GM18870 (cell line): Measurements from ENCODE around the gene CDC42BPB.
"Not testable (repeated sequence)": the region's sequence is repeated elsewhere in the genome, so short reads cannot be mapped to it uniquely, and the experiment has no call there.

Source experiments
- ATAC-seq: cut with Tn5 transposase; IDR thresholded peaks from one replicate; pipeline ENCODE4 v1.9.1; 2021; ENCODE audit warnings: moderate library complexity; ENCODE audit not compliant: unreplicated experiment

The CDC42BPB gene

DNA sequence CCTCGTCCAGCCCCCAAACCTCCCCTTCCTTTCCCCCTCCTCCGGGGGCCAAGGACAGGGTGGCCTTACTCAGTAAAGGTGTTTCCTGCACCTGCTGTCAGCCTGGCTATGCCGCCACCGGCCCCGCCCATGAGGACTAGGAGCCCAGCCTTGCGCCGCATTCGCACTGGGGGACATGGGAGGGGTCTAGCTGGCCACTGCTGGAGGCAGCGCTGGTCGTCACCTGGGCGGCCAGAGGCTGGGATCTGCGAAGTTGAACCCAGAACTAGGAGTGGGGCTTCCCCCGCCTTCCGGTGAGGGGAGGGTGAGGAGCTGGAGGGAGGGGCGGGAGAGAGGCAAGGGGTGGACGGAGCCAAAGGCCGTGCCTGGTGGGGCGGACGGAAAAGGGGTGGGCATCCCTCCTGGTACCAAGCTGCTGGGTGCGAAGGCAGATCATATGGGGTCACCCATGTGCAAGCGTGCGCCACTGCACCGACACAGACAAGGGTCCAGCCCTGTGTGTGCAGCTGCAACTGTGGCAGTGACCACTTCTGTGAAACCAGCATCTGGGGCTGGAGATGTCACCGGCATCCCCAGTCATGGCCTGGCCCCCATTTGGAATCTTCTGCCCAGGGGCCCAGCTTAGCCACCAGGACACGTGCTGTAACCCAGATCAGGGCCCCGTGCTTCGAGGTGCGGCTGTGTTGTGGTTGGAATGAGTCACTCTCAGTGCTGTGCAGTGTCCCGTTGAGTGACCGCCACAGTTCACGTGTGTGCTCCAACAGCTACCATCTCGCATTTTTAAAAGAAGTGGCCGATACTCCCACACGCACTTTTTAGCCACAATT is 126.4 kb downstream of the CDC42BPB start:
- no peak for ATAC-seq

DNA sequence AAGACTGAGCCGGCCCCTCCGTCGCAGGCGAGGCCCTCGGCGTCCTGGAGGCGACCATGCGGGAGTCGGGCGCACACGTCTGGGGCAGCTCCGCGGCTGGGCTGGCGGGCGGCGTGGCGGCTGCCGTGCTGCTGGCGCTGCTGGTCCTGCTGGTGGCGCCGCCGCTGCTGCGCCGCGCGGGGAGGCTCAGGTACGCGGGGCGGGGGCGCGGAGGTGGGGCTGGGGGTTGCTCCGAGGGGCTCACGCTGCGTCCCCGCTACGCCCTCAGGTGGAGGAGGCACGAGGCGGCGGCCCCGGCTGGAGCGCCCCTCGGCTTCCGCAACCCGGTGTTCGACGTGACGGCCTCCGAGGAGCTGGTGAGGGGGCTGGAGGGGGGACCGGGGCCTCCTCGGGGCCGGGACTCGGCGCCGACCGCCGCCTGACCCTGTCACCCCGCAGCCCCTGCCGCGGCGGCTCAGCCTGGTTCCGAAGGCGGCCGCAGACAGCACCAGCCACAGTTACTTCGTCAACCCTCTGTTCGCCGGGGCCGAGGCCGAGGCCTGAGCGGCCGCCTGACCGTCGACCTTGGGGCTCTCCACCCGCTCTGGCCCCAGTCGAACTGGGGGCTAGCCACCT is 127.1 kb downstream of the CDC42BPB start:
- ATAC-seq = no peak

DNA sequence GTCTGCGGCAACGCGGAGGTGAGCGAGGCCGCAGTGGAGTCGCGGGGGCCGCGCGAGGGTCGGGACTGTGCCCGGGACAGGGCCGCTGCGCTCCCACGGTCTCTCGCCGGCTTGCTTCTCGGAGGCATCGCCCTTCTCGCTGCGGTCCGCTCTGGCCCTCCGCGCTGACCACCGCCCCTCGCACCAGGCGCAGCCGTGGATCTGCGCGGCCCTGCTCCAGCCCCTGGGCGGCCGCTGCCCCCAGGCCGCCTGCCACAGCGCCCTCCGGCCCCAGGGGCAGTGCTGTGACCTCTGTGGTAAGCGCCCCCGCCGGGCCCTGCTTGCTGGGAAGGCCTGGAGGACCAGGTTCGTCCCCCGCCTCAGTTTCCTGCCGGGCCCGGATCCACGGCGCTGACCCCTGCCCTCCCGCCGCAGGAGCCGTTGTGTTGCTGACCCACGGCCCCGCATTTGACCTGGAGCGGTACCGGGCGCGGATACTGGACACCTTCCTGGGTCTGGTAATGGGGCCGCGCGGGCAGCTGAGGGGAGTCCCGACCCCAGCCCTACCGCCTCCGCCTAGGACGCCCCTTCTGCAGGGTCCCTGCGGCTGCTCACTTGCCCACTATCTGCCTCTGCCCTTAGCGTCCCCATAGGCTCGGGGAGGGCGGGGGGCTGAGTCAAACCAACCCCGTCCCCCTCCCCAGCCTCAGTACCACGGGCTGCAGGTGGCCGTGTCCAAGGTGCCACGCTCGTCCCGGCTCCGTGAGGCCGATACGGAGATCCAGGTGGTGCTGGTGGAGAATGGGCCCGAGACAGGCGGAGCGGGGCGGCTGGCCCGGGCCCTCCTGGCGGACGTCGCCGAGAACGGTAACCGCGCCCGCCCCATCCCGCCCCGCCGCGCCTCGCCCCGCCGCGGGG is 127.9 kb downstream of the CDC42BPB start:
- ATAC-seq = no peak

DNA sequence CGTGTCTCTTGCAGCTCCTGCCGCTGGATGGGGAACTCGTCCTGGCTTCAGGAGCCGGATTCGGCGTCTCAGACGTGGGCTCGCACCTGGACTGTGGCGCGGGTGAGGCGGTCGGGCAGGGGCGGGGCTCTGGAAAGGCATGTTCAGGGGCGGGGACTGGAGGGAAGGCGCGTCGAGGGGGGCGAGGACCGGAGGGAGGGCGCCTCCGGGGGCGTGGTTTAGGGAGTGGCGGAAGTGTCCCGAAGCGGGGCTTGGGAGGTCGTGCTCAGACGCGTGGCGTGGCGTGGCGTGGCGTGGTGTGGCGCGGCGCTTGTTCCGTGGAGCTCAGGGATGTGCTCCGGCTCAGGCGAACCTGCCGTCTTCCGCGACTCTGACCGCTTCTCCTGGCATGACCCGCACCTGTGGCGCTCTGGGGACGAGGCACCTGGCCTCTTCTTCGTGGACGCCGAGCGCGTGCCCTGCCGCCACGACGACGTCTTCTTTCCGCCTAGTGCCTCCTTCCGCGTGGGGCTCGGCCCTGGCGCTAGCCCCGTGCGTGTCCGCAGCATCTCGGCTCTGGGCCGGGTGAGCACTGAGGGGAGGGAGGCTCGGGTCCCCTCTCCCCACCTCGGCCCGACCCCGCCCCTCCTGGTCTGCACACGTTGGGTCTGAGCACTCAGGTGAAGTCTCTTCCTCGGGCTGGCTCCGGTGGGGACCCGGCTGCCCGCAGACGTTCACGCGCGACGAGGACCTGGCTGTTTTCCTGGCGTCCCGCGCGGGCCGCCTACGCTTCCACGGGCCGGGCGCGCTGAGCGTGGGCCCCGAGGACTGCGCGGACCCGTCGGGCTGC is 128.7 kb downstream of the CDC42BPB start:
- no peak for ATAC-seq

DNA sequence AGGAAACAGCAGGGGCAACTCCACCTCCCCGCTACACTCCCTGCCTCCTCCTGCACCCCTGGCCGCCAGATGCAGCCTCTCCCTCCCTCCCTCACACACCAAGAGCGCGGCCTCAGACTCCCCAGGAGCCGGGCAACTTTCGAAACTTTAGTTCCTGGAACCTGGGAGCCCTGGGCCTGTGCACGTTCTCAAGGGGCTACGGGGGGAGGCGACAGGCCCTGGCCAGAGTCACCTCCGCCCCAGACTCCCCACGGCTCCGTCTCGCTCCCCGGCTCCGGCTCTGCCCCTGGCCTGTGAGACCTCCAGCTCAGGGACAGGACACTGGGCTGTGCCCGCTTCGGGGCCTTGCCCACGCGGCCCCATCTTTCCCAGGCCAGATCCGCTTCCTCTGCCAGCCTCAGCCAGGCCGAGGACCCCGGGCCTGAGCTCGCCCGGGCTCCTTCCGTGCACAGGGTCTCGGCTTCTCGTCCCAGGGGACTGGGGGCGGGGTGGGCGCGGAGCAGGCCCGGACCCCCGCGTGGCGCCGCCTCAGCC is 129.4 kb downstream of the CDC42BPB start:
- no peak for ATAC-seq

DNA sequence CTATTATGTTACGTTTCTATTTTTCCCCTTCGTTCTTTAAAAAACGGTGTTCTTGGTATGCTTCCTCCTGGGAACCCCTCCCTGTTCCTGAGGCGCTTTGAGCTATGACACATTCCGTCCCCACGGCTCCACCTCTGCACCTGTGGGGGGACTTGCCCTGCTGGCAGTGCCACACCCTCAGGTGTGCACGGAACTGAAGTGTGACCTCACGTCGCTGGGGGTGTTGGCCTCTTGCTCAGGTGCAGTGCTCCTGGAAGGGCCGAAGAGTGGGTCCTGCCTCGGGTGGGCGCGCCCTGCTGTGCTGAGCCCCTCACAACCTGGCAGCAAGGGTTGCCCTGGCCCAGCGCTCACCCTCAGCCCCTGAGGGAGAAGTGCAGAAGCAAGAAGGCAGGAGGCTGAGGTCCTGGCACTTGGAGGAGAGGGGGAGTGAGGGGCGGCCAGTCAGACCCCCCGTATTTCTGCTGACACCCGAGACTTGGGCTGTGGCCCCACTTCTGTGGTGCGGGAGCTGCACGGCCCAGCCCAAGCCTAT is 129.9 kb downstream of the CDC42BPB start:
- ATAC-seq = no peak

DNA sequence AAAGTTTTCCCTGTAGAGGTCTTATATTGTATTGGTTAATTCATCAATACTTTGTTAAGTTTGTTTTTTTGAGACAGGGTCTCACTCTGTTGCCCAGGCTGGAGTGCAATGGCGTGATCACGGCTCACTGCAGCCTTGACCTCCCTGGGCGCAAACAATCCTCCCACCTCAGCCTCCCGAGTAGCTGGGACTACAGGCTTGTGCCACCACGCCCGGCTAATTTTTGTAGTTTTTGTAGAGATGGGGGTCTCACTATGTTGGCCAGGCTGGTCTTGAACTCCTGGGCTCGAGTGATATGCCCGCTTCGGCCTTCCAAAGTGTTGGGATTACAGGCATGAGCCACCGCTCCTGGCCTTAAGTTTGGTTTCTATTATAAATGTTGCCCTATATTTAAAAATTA is 130.5 kb downstream of the CDC42BPB start:
- ATAC-seq = not testable (repeated sequence)

DNA sequence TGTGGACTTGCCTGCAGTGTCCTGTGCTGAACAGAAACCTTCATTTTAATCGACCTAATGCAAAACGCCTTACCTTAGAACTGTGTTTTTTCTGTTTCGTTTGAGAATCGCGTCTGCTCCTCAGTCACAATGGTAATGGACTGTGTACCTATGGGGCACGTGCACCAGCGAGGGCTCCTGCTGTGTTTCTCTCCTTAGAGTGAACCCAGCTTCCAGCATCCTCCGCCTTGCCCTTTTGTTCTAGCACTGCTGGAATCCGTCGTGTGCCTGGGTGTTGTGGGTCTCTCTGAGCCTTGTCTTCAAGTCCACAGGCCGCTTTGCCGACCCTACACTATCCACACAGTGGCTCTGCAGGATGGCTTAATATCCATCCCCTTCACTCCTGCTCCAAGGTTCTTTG is 131.2 kb downstream of the CDC42BPB start:
- no peak for ATAC-seq

DNA sequence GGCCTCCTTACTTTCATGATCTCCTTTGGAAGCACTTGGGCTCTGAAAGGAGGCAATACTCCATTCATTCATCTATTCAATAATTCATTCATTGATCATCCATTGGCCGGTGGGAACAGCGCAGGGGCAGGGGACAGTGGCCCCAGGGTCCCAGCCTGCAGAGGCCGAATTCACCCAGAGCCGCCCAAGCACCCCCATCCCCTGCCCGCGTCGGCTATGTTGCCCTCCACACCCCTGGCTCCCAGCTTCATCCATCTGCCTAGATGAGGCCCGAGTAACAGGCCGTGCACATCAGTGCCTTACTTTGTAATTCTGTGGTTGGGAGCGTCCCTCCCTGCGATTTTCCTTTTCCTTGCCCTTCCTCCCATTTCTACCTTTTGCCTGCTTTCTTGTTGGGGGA is 131.7 kb downstream of the CDC42BPB start:
- ATAC-seq = no peak

DNA sequence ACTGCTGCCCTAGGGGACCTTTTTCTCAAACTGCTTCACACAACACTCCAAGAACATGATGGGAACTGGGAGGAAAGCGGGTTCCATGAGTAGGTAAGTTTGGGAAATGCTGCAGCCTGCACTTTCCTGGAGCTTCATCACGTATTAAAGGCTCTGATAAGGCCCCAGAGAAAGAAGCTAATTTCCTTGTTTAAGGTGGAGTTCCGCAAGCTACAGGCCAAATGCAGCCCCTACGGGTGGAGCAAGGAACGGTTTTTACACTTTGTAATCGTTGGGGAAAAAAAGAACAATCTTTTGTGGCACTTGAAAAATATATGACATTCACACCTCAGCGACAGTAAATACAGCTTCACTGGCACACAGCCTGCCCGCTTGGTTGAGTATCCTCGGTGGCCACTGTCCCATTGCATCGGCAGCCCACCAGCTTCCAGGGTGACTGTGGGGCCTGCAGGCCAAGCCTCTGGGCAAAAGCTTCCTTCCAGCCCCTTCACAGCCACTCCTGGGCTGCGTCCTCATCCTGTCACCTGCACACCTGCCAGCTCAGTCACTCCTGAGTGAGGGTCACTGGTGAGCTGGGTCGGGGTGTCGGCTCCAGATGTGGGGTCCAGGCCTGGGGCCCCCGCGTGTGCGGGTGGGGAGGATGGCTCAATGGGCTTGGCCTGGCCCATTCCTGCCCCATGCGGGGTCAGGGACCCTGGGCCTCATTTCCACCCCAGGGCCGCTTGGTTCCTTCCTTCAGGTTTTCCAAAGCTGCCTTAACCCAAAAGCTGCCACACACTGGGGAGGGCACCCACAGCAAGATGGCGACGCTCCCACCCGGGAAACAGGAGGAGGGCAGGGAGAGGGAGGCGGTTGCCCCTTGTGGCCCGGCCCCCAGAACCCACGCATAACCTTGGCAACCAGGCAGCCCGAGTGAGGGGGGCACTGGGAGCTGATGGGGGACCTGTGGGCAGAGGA is 132.4 kb downstream of the CDC42BPB start:
- ATAC-seq = no peak

DNA sequence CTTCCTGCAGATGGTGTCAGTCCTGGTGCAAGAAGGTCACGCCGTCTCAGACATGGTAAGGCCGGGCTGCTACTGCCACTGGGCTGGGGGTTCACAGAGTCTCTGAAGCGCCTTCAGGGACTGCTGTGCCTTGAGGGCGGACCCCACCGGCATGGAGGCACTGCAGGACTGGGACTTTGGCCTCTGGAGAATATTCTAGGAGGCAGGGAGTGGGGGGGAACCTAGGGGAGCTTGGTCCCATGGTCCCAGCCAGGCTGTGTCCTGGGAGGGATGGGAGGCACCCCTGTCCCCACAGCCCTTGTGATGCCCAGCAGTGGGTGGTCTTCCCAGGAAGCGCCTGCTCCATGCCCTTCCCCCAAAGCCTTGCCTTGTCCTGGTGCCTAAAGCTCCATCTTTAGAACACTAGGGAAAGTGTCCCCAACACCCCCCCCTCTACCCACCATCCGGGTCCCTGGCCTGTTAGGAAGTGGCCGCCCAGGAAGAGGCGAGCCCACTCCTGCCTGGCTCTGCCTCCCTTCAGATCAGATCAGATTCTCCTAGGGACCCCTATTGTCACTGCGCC is 133.3 kb downstream of the CDC42BPB start:
- ATAC-seq = no peak

DNA sequence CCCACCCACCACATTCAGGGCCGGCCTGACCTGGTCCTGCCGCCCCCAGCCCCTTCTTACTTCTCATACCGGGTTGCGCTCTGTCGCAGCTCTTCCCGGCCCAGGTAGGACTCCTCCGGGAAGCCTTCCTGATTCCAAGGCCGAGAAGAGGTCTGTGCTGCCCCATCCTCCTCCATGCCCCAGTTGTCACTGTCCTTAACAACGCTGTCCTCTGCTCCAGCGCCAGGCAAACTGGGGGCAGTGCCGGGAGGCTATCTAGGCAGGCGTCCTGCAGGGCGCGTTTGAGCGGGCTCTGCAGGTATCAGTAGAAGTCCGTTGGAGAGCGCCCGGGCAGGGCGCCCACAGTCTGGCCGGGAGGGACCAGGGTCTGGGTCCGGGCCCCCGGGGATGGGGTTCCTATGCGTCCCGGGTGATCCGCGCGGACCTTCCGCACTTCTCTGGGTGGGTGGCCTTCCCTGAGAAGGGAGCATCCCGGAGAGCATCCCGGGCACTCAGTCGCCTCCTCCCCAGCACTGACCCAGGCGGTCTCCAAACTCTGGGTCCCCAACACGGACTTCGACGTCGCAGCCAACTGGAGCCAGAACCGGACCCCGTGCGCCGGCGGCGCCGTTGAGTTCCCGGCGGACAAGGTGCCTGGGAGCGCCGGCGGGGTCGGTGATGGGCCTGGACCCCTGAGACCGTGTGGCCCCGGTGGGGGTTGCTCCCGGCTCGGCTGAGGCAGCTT is 134.0 kb downstream of the CDC42BPB start:
- no peak for ATAC-seq

DNA sequence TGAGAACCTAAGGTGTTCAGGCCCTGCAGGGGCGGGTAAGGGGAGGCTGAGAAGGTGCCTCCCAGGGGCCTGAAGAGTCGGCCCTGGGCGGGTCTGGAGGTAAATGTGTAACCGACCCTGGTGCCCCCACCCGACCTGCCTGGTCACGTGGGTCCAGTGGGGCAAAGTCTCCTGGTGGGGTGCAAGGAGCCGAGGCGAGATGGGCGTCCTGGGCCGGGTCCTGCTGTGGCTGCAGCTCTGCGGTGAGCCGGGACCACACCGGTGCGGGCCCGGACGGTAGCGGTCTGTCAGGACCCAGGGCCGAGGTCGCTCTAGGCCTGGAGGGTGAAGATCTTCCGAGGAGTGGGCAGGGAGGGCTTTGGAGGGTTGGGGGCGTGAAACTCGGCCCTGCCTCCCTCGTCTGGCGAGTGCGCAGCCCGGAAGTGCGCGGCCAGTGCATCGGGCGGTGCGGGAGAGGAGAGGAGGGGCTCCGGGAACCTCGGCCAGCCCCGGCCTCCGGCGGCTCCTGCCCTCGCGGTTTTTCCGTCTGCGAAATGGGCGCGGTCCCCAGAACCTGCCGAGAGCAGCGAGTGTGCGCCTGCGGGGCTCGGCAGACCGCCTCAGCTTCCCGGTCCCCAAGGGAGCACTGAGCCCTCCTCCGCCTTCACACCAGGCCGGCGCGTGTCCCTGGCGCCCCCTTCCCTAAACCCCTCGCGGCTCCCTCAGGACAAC is 134.7 kb downstream of the CDC42BPB start, which contains the start of gene AMN:
TSS of gene AMN (plus strand) at position 174 of the 711 bp plus-strand sequence. CDS start at position 200, 26 bp downstream.
- ATAC-seq = no peak

DNA sequence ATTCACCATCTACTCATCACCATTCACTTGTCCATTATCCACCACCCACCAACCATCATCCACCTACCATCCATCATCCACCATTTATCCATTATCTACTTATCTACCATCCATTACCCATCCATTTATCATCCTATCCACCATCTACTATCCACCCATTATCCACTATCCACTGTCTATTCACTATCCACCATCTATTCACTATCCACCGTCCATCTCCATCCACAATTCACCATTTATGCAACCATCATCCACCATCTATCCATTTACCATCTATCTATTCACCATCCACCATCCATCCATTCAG is 136.4 kb downstream of the CDC42BPB start:
- no peak for ATAC-seq

DNA sequence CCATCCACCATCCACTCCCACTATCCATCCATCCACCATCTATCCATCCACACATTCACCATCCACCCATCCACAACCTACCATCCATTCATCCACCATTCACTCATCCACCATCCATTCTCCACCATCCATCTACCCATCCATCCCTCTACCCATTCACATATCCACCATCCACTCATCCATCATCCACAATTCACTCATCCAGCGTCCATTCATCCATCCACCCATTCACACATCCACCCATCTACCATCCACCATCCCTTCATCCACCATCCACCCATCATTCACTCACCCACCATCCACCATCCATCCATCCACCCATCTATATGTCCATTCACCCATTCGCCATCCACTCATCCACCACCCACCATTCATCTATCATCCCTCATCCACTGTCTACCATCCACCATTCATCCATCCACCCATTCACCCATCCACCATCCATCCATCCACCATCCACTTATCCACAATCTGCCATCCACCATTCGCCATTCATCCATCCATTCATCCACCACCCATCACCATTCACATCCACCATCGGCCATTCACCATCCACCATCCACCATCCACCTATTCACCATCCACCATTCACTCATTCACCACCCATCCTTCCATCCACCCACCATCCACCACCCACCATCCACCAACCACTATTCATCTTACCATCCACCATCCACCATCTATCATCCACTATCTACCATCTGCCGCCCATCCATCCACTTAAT is 136.9 kb downstream of the CDC42BPB start:
- no peak for ATAC-seq

DNA sequence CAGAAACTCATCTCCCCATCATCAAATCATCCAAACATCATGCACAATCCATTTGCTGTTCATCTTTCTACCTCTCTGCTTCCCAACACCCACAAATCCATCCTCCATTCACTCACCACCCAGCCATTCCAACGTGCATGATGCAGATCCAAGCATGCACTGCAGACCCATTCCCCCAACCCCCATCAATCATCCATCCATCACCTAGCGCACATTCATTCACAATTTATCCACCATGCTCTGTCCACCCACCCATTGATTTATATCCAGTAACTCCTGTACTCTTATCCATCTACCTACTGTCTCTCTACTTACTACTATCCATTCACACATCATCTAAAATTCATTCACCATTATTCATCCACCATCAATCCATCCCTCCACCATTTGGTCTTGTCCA is 138.9 kb downstream of the CDC42BPB start:
- ATAC-seq = no peak
